Body of pancreas (tissue), 4 donors: ENCODE data around the gene PPFIA4. TPM values are rescaled to one million over a fixed set of nuclear protein-coding genes. Genes with fewer than 3 reads are reported as not detected.
"Not testable (repeated sequence)": the region's sequence is repeated elsewhere in the genome, so short reads cannot be mapped to it uniquely, and the experiment has no call there.

Source experiments
- ATAC-seq: fragments of 150-250 bp; one replicate; pipeline ENCODE4 v1.9.1; 2016
- DNase-seq, 4 donors: peaks; one replicate each; pipeline ENCODE4 v3.0.0-alpha.2; 2019
- H3K27ac ChIP-seq, 4 donors: fragments of 200-600 bp; sonication (generic); 1 replicate in 3 of 4; 2 replicates in 1 of 4; pipeline versions ENCODE4 v1.5.1 to v1.6.1; 2016 to 2019; ENCODE audit warnings: mild to moderate bottlenecking in 1 of 4, mixed read lengths in 1 of 4, moderate library complexity in 1 of 4
- H3K27me3 ChIP-seq, 2 donors: fragments of 200-600 bp; sonication (generic); one replicate each; pipeline ENCODE4 v1.6.0; 2016; ENCODE audit warnings: mild to moderate bottlenecking in 1 of 2
- H3K36me3 ChIP-seq, 2 donors: fragments of 200-600 bp; sonication (generic); replicated peaks in 1 of 2; 2 replicates each; pipeline ENCODE4 v1.5.1; 2016; ENCODE audit warnings: low read depth in 2 of 2; ENCODE audit not compliant: insufficient read depth in 1 of 2
- H3K4me1 ChIP-seq: fragments of 200-600 bp; sonication (generic); one replicate; pipeline ENCODE4 v1.6.0; 2016
- H3K4me3 ChIP-seq, 2 donors: fragments of 200-600 bp; sonication (generic); 1 replicate in 1 of 2; 2 replicates in 1 of 2; pipeline ENCODE4 v1.5.1; 2016 to 2019
- H3K9me3 ChIP-seq, 3 donors: fragments of 200-600 bp; sonication (generic); 1 replicate in 2 of 3; 2 replicates in 1 of 3; pipeline ENCODE4 v1.5.1; 2016
- POLR2A ChIP-seq, 3 donors: fragments of 450-650 bp; IDR thresholded peaks; one replicate each; pipeline ENCODE4 v1.6.1; 2016; ENCODE audit warnings: antibody characterized with exemption in 3 of 3, mild to moderate bottlenecking in 2 of 3
- WGBS, 2 donors: methylation state at CpG; one replicate each; pipeline ENCODE4 v1.1.5; 2017; 5-methylcytosine and 5-hydroxymethylcytosine counted together
- intact Hi-C: fragments of 100-400 bp; cut with DNase I; formaldehyde crosslinking; loops from one replicate; pipeline ENCODE4 v1.15.1; 2023
- total RNA-seq, 2 donors: library from RNA; depleted of rRNA; stranded (reverse); fragments of >200 nt; gene quantifications; one replicate each; pipeline ENCODE4 v1.1.0, GENCODE V29; 2016
- TF ChIP-seq, protein P1 (sequence below), 7 experiments: fragments of 450-650 bp in 4 of 7; fragments of 200-600 bp in 3 of 7; sonication (generic) in 3 of 7; IDR thresholded peaks; one replicate each; pipeline ENCODE4 v1.5.1; 2016 to 2019; ENCODE audit warnings: antibody characterized with exemption in 7 of 7

Gene PPFIA4
- total RNA-seq, 2 donors from 2014 or later: not detected

DNA sequence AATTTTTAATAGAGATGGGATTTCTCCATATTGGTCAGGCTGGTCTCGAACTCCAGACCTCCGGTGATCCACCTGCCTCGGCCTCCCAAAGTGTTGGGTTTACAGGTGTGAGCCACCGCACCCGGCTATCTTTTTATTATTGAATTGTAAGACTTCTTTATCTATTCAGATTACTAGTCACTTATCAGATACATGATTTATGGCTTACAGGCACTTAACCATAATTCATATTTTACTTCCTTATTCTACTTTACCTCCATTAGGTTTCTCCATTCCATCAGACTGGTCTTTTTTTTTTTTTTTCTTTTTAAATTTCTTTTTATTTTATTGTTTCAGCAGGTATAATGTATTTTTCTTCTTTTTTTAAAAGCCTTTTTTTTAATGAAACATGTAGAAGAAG is 14.7 kb upstream of the PPFIA4 start:
- ATAC-seq (no peak), DNase-seq (no peak)
- Histone ChIP-seq H3K4me3 (no peak overlapping the region), H3K9me3 (no peaks in the 10 kb centered on the region), H3K27me3 (no peaks in the 10 kb centered on the region), H3K4me1 (peaks cover 19% of the 10 kb centered on the region), H3K27ac (no peak overlapping the region), H3K36me3 (peaks cover 15 to 19% of the 10 kb centered on the region in 2 donors)
- intact Hi-C loops: no loop called here
- WGBS, 2 donors: 92 to 95% methylated on average over 5 of the region's 5 CpGs
- no peak for TF ChIP-seq POLR2A (IDR thresholded peaks at IDR 0.05)
- TF ChIP-seq, protein P1, sequence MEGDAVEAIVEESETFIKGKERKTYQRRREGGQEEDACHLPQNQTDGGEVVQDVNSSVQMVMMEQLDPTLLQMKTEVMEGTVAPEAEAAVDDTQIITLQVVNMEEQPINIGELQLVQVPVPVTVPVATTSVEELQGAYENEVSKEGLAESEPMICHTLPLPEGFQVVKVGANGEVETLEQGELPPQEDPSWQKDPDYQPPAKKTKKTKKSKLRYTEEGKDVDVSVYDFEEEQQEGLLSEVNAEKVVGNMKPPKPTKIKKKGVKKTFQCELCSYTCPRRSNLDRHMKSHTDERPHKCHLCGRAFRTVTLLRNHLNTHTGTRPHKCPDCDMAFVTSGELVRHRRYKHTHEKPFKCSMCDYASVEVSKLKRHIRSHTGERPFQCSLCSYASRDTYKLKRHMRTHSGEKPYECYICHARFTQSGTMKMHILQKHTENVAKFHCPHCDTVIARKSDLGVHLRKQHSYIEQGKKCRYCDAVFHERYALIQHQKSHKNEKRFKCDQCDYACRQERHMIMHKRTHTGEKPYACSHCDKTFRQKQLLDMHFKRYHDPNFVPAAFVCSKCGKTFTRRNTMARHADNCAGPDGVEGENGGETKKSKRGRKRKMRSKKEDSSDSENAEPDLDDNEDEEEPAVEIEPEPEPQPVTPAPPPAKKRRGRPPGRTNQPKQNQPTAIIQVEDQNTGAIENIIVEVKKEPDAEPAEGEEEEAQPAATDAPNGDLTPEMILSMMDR (IDR thresholded peaks at IDR 0.05): no peak

DNA sequence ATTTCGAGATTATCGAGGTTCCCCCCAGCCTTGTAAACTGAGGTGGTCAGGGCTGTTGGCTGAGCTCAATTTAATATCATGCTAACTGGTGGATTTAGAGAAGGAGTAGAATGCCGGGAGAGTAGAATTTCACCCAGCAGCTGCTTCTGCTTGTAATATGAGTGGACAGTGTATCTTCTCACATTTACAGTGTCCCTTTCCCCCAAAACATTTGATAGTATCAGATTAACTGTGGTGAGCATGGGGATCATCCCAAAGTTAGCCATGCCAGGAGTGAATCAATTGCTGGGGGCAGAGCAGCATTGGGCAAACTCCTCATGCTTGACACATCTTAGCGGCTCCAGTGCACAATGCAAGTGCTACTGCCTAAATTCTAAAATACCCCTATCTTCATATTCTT is 9.2 kb upstream of the PPFIA4 start:
- H3K27ac ChIP-seq: no peak overlapping the region
- peaks cover 37 to 43% of the 10 kb centered on the region in 2 donors for H3K36me3 ChIP-seq
- no peak overlapping the region for H3K4me3 ChIP-seq
- 96 to 97% methylated on average over 4 of the region's 4 CpGs for WGBS, 2 donors
- no peaks in the 10 kb centered on the region for H3K9me3 ChIP-seq
- intact Hi-C loops: no loop called here
- TF ChIP-seq POLR2A (IDR thresholded peaks at IDR 0.05): no peak
- H3K4me1 ChIP-seq: no peaks in the 10 kb centered on the region
- no peaks in the 10 kb centered on the region for H3K27me3 ChIP-seq
- DNase-seq (no peak), ATAC-seq (no peak)

DNA sequence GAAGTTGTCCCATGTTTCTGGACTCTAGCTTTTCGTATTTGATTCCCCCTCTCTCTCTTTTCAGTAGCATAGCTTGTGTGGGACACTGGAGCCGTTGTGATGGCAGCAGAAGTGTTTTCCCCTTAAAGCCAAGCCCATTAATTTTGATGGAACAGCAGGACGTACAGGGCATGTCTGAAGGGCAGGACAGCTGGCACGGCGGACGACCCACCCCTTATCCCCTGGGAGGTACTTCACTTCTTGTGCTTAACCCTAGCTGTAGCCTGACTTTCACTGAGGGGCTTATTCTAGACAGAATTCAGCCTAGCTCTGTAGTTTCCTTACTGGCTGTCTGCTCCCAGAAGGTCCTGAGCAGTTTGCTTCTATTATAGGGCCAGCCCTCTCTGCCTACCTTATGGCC is 8.6 kb upstream of the PPFIA4 start:
- Histone ChIP-seq H3K4me1 (no peaks in the 10 kb centered on the region), H3K4me3 (no peak overlapping the region), H3K36me3 (peaks cover 39 to 43% of the 10 kb centered on the region in 2 donors), H3K9me3 (no peaks in the 10 kb centered on the region), H3K27ac (no peak overlapping the region), H3K27me3 (no peaks in the 10 kb centered on the region)
- DNase-seq: no peak
- TF ChIP-seq, protein P1 (IDR thresholded peaks at IDR 0.05): no peak
- TF ChIP-seq POLR2A (IDR thresholded peaks at IDR 0.05): no peak
- intact Hi-C loops: no loop called here
- no peak for ATAC-seq
- 85 to 89% methylated on average over 6 of the region's 6 CpGs for WGBS, 2 donors

DNA sequence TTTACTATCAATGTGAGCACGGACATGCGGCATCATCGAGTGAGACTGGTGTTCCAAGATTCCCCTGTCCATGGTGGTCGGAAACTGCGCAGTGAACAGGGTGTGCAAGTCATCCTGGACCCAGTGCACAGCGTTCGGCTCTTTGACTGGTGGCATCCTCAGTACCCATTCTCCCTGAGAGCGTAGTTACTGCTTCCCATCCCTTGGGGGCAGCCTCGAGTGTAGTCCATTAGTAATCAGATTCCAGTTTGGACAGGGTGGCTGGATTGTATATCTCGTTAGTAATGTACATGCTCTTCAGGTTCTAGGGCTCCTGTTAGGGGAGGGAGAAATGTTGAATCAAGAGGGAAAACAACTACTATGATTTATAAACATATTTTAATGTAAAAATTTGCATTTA is 3.4 kb upstream of the PPFIA4 start:
- not testable (repeated sequence) for DNase-seq
- H3K36me3 ChIP-seq: peaks cover 18 to 29% of the 10 kb centered on the region in 2 donors

DNA sequence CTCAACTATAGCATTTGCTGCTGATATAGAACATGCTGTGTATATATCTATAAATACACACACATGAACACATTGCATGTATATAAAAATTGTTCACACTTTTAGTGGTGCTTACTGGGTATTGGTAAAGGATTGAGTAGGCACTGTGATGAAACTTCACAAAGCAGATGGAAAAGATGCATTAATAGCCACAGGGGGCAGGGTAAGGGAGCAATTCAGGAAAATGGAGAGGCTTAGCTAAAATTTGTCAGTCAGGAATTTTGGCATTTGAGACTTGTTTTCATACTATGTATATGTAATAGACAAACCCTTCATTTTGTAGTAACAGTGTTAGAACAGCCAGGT is 633 bp upstream of the PPFIA4 start:
- TF ChIP-seq, protein P1 (IDR thresholded peaks at IDR 0.05): no peak
- no peak for TF ChIP-seq POLR2A (IDR thresholded peaks at IDR 0.05)
- no peak for DNase-seq
- peak overlapping the region; percentile 1 to 51 (median 19) for H3K27ac ChIP-seq

More for the DNA sequence above, 3.4 kb upstream of the PPFIA4 start:
- ATAC-seq, H3K27ac ChIP-seq, H3K9me3 ChIP-seq, H3K4me3 ChIP-seq, intact Hi-C loops, H3K27me3 ChIP-seq: not testable (repeated sequence)
- WGBS, 2 donors: 85 to 87% methylated on average over 5 of the region's 10 CpGs
- H3K4me1 ChIP-seq: peaks cover 17% of the 10 kb centered on the region

More for the DNA sequence above, 633 bp upstream of the PPFIA4 start:
- intact Hi-C loops: no loop called here
- no peak overlapping the region for H3K4me3 ChIP-seq
- ATAC-seq: no peak
- H3K27me3 ChIP-seq: no peaks in the 10 kb centered on the region
- peaks cover 6 to 18% of the 10 kb centered on the region in 2 donors for H3K36me3 ChIP-seq
- H3K9me3 ChIP-seq: no peaks in the 10 kb centered on the region
- peaks cover 17% of the 10 kb centered on the region for H3K4me1 ChIP-seq
